Medulla oblongata (tissue), 1 donor: ENCODE results near the gene GTF3C5.

Experiments
- DNase-seq: peaks from one replicate; pipeline ENCODE4 v3.0.0-alpha.2; 2015; ENCODE audit errors: extremely low spot score

The GTF3C5 gene

DNA sequence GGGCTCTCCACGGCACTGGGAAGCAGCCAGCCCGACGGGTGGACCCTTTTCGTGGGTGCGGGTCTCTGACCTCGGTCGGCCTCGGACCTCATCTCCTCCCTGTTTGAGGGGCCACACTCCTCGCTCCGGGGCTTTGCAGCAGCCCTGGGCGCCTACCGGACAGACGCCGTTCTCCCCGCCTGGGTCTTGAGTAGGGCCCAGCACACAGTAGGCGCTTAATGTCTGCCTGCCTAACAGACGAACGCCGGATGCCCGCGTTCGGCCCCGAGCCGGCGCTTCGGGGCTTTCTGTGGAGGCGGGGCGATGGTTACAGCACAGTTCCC lies 842 bp upstream of the GTF3C5 start:
- DNase-seq = no peak

- DNase-seq = no peak
Measured at GRCh38 chr9:133031130-133031422, 279 bp downstream of the GTF3C5 start.

DNA sequence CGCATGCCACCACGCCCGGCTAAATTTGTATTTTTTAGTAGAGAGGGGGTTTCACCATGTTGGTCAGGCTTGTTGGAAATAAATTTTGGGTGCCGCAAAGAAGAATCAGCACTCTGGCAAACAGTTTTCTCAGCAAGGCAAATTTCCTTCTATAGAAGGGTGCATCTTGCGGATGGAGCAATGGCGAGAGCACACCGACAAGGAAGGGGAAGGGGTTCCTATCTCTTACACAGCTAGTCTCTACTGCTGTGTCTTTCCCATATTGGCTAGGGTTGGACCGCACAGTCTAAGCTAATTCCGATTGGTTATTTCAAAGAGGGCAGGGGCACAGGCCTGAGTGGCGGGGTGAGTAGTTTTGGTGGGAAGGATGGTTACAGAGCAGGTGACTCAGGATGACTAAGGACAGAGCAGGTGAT lies 707 bp downstream of the GTF3C5 start:
- no peak for DNase-seq

DNA sequence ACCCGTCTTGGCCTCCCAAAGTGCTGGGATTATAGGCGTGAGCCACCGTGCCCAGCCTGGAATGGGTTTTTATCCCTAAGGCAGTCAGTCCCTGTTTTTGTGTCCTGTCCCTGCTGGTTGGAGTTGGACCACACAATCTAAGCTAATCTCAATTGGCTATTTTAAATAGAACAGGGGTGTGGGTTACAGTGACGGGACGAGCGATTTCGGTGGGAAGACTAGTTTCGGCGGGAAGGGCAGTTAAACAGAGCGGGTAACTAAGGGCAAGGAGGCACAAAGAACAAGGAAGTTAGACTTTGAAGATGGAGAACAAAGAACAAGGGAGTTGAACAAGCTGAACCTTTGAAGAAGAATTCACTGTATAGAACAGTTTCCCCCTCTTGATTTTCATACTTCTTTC lies 1.4 kb downstream of the GTF3C5 start:
- DNase-seq = no peak

GRCh38 chr9:133035669-133036068 lies 4.9 kb downstream of the GTF3C5 start:
- no peak for DNase-seq

GRCh38 chr9:133037775-133038515 lies 7.1 kb downstream of the GTF3C5 start:
- DNase-seq = no peak

GRCh38 chr9:133040892-133041479 lies 10.2 kb downstream of the GTF3C5 start:
- peak; percentile 51 for DNase-seq

- no peak for DNase-seq
Measured at GRCh38 chr9:133041958-133042357, 11.2 kb downstream of the GTF3C5 start.

GRCh38 chr9:133042676-133043075 lies 11.9 kb downstream of the GTF3C5 start:
- DNase-seq = peak; percentile 39

- no peak for DNase-seq
Measured at GRCh38 chr9:133043449-133044035, 12.7 kb downstream of the GTF3C5 start.

DNA sequence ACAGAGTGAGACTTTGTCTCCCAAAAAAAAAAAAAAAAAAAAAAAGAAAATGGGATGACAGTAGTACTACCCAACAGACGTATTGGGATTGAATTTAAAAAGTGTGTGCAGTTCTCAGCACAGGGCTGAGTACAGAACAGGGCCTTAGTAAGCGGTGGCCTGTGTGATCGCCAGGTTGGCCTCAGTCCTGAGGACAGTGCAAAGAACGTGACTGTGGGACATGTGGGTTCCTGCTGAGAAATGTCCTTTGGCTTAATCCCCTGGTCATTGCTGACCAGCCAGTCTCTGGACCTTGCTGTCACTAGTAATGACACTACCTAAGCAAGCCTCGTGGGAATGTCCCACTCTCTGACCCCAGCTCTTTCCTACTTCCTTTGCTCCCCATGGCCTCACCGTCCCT lies 13.3 kb downstream of the GTF3C5 start:
- DNase-seq = no peak

GRCh38 chr9:133044661-133045060 lies 13.9 kb downstream of the GTF3C5 start:
- DNase-seq = no peak

- no peak for DNase-seq
Measured at GRCh38 chr9:133045132-133045531, 14.3 kb downstream of the GTF3C5 start.

GRCh38 chr9:133046196-133046899 lies 15.6 kb downstream of the GTF3C5 start:
- DNase-seq = no peak

GRCh38 chr9:133046900-133047295 lies 16.1 kb downstream of the GTF3C5 start:
- DNase-seq = no peak

DNA sequence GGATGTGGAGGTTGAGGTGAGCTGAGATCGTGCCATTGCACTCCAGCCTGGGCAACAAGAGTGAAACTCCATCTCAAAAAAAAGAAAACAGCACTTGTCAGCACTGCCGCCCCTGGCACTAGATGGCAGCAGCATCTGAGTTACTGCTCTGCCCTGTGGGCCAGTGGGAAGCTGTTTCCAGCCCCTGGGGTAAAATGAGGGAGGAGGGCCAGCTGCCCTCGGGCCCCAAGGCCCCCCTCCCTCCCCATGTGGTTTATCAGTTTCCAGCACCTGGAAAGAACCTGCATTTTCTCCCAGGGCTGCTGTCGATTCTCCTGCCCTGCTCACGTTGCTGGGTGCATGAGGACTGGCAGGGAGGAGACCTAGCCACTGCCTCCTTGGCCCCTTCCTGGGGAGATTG lies 17.8 kb downstream of the GTF3C5 start:
- DNase-seq = peak; percentile 26

DNA sequence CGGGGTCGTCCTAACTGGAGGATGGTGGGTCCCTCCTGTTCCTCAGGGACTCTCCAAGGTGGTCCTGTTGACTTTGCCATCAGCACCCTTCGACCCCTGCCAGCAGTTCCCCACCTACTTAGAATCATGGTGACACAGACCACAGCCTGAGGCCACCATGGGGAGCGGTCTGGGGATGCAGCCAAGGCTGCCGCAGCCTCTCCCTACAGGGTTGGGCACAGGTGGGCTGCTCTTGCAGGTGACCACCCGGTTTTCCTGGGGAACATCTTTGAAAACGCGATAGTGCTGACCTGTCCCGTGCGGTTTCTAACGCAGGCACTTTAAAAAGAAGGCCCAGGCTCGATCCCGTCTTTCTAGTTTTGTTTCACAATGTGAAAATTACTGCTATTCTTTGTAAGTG lies 18.2 kb downstream of the GTF3C5 start:
- no peak for DNase-seq

GRCh38 chr9:133050142-133050541 lies 19.3 kb downstream of the GTF3C5 start:
- DNase-seq = peak; percentile 54

GRCh38 chr9:133050781-133051180 lies 20.0 kb downstream of the GTF3C5 start:
- no peak for DNase-seq

GRCh38 chr9:133051281-133051900 lies 20.6 kb downstream of the GTF3C5 start:
- no peak for DNase-seq

DNA sequence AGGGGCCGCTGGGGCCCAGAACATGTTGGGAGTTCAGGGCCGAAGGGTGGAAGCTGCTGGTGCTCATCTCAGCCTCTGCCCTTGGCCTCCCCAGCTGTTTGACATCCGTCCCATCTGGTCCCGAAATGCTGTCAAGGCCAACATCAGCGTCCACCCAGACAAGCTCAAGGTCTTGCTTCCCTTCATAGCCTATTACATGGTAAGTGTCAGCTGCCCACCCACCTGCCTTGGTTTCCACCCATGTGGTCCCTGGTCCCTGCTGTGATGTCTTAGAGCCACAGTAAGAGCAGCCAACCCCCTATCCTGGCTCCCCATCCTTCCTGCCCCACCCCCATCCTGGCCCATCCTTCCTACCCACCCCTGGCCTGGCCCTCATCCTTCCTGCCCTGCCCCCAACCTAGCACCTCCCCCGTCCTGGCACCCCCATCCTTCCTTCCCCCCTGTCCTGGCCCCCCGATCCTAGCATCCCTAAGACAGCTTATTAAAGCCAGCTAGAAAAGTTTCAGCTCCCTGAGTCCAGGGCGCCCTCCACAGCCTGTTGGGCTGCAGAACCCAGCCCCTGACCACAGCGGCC lies 21.3 kb downstream of the GTF3C5 start:
- no peak for DNase-seq

DNA sequence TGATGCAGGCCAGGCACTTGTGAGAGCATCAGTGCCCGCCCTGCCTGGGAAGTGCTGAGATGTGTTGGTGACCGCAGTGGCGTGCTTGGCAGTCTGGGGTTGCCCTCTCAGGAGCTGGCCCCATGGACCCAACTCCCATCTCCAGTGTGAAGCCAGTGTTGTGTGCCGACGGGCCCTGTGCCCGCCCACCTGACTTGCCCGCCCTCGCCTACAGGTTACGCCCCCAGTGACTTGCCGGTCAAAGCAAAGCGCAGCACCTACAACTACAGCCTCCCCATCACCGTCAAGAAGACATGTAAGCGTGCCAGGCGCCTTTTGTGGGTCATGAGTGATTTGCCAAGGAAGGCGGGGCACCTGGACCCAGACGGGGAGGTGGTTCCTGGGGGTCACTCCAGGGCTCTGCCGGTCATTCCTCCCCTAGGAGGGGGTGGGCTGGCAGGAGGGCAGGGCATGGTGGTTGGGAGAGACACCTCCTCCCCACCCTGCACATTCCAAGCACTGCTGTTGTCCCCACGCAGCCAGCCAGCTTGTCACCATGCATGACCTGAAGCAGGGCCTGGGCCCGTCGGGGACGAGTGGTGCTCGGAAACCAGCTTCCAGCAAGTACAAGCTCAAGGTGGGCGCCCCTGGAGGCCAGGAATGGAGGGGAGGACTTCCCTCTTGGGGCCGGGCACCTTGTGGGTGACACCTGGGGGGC lies 23.5 kb downstream of the GTF3C5 start:
- DNase-seq = no peak
